HPDE6-E6E7 (cell line): ENCODE data around the gene SGF29.
"Not testable (repeated sequence)": the region's sequence is repeated elsewhere in the genome, so short reads cannot be mapped to it uniquely, and the experiment has no call there.

ENCODE experiments used
- DNase-seq: peaks from one replicate; pipeline ENCODE4 v3.0.0; 2011; ENCODE audit warnings: missing footprints; ENCODE audit errors: extremely low spot score

Gene SGF29

GRCh38 chr16:28566233-28566925 is 12.7 kb downstream of the SGF29 start:
- not testable (repeated sequence) for DNase-seq

- no peak for DNase-seq
Measured at GRCh38 chr16:28567292-28567691, 13.6 kb downstream of the SGF29 start.

GRCh38 chr16:28569021-28569420 is 15.3 kb downstream of the SGF29 start:
- DNase-seq: no peak

GRCh38 chr16:28569968-28570752 is 16.4 kb downstream of the SGF29 start:
- DNase-seq: no peak

GRCh38 chr16:28572696-28573510 is 19.2 kb downstream of the SGF29 start:
- no peak for DNase-seq

- DNase-seq: no peak
Measured at GRCh38 chr16:28573738-28574718, 20.3 kb downstream of the SGF29 start.

- DNase-seq: no peak
Measured at GRCh38 chr16:28574925-28575324, 21.2 kb downstream of the SGF29 start.

GRCh38 chr16:28575446-28576109 is 21.9 kb downstream of the SGF29 start:
- DNase-seq: no peak

- DNase-seq: no peak
Measured at GRCh38 chr16:28580726-28581315, 27.1 kb downstream of the SGF29 start.

GRCh38 chr16:28585674-28586073 is 32.0 kb downstream of the SGF29 start:
- no peak for DNase-seq

- DNase-seq: no peak
Measured at GRCh38 chr16:28586466-28586865, 32.7 kb downstream of the SGF29 start.

- peak; percentile 87 for DNase-seq
Measured at GRCh38 chr16:28587386-28587785, 33.7 kb downstream of the SGF29 start.

- DNase-seq: no peak
Measured at GRCh38 chr16:28589069-28589468, 35.3 kb downstream of the SGF29 start.

GRCh38 chr16:28589930-28590329 is 36.2 kb downstream of the SGF29 start:
- DNase-seq: no peak

GRCh38 chr16:28590384-28591340 is 36.9 kb downstream of the SGF29 start:
- DNase-seq: no peak

- DNase-seq: no peak
Measured at GRCh38 chr16:28591355-28591754, 37.6 kb downstream of the SGF29 start.

GRCh38 chr16:28592511-28592910 is 38.8 kb downstream of the SGF29 start:
- no peak for DNase-seq

GRCh38 chr16:28592979-28593553 is 39.3 kb downstream of the SGF29 start:
- no peak for DNase-seq

- DNase-seq: not testable (repeated sequence)
Measured at GRCh38 chr16:28595451-28595850, 41.7 kb downstream of the SGF29 start.
